Lower leg skin (tissue), 4 donors: ENCODE results near the gene TRIP11. TPM values are rescaled to one million over a fixed set of nuclear protein-coding genes. Genes with fewer than 3 reads are reported as not detected.
"Not testable (repeated sequence)": the region's sequence is repeated elsewhere in the genome, so short reads cannot be mapped to it uniquely, and the experiment has no call there.

Source experiments
- DNase-seq, 2 donors: peaks; one replicate each; pipeline ENCODE4 v3.0.0-alpha.2; 2019; ENCODE audit warnings: low spot score in 2 of 2
- H3K4me3 ChIP-seq: fragments of 200-600 bp; sonication (generic); 2 replicates; pipeline ENCODE4 v1.5.1; 2017; ENCODE audit warnings: mild to moderate bottlenecking, low read depth; ENCODE audit not compliant: poor library complexity, severe bottlenecking
- POLR2A ChIP-seq, 2 donors: fragments of 450-650 bp; IDR thresholded peaks; one replicate each; pipeline ENCODE4 v1.6.1; 2016 to 2017; ENCODE audit warnings: antibody characterized with exemption in 2 of 2, mild to moderate bottlenecking in 1 of 2, moderate library complexity in 1 of 2
- WGBS, 2 donors: methylation state at CpG; one replicate each; pipeline ENCODE4 v1.1.5; 2018; 5-methylcytosine and 5-hydroxymethylcytosine counted together
- intact Hi-C: fragments of 100-400 bp; cut with DNase I; formaldehyde crosslinking; loops from one replicate; pipeline ENCODE4 v1.15.0; 2023; ENCODE audit warnings: low total_unique reads
- total RNA-seq, 4 donors: library from RNA; depleted of rRNA; stranded (reverse); fragments of >200 nt; gene quantifications; one replicate each; pipeline ENCODE4 v1.1.0, GENCODE V29; 2016
- TF ChIP-seq, protein P1 (sequence below), 3 donors: fragments of 450-650 bp; IDR thresholded peaks; one replicate each; pipeline ENCODE4 v1.5.1; 2016; ENCODE audit warnings: antibody characterized with exemption in 3 of 3, mild to moderate bottlenecking in 3 of 3, moderate library complexity in 2 of 3

TRIP11 gene
- total RNA-seq, result 10 to 100 TPM; 18.5 to 37.0 (median 28.8) TPM

DNA sequence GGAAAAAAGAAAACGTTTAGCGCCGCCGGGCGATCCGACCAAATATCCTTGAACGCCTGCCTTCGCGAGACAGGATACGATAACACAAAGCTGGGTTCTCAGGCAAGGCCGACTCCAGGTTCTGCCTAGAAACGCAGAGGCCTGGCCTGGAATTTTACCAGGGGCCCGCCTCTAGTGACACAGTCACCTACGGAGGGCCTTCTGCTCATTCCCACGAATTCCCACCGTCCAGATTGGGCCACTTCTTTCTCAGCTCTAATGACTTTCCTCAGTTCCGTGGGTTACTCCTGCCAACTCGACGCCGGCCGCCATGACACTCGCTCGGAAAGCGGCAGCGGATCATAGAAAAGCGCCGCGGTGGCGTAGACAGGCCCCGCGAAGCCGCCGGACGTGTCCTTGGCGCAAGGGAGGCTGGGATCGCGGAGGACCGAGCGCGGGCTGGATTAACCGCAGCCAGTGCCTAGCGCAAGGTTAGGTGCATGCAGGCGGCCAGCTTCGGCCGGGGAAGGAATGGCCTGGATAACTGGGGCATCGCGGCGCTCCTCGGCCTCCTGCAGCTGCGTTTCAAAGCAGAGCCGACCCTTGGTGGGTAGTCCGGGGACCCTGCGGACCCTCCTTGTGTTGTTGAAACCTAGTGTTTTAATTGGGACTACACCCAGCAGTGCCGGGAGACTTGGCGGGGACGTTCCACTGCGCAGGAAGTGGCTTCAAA, at the start of gene TRIP11:
Gene TRIP11 (minus strand): TSS at position 341 of the 712 bp plus-strand sequence. CDS start 374 bp downstream, outside the sequence.
- intact Hi-C loops, result no loop called here
- peak in 1 of 2 donors; percentile 11 for TF ChIP-seq POLR2A (IDR thresholded peaks at IDR 0.05)
- TF ChIP-seq, protein P1, sequence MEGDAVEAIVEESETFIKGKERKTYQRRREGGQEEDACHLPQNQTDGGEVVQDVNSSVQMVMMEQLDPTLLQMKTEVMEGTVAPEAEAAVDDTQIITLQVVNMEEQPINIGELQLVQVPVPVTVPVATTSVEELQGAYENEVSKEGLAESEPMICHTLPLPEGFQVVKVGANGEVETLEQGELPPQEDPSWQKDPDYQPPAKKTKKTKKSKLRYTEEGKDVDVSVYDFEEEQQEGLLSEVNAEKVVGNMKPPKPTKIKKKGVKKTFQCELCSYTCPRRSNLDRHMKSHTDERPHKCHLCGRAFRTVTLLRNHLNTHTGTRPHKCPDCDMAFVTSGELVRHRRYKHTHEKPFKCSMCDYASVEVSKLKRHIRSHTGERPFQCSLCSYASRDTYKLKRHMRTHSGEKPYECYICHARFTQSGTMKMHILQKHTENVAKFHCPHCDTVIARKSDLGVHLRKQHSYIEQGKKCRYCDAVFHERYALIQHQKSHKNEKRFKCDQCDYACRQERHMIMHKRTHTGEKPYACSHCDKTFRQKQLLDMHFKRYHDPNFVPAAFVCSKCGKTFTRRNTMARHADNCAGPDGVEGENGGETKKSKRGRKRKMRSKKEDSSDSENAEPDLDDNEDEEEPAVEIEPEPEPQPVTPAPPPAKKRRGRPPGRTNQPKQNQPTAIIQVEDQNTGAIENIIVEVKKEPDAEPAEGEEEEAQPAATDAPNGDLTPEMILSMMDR (IDR thresholded peaks at IDR 0.05), result no peak
- DNase-seq, result peak; percentile 91 to 98
- H3K4me3 ChIP-seq, result peak within 1 kb of the TSS; percentile 85
- 1% methylated on average over 33 to 52 of the region's 57 CpGs for WGBS, 2 donors

- intact Hi-C loops, result no loop called here
- 87 to 90% methylated on average over 5 of the region's 5 CpGs for WGBS, 2 donors
- no peak for DNase-seq
- no peak overlapping the region for H3K4me3 ChIP-seq
- TF ChIP-seq, protein P1 (IDR thresholded peaks at IDR 0.05), result no peak
- TF ChIP-seq POLR2A (IDR thresholded peaks at IDR 0.05), result no peak
Measured at GRCh38 chr14:92088494-92088893, 48.6 kb upstream of the TRIP11 start.

- DNase-seq, result no peak
- TF ChIP-seq POLR2A (IDR thresholded peaks at IDR 0.05), result no peak
- TF ChIP-seq, protein P1 (IDR thresholded peaks at IDR 0.05), result no peak
- intact Hi-C loops, result no loop called here
Measured at GRCh38 chr14:92074555-92074954, 34.7 kb upstream of the TRIP11 start.

GRCh38 chr14:92058006-92058917, 18.4 kb upstream of the TRIP11 start:
- intact Hi-C loops, result no loop called here
- TF ChIP-seq POLR2A (IDR thresholded peaks at IDR 0.05), result no peak
- TF ChIP-seq, protein P1 (IDR thresholded peaks at IDR 0.05), result no peak
- H3K4me3 ChIP-seq, result no peak overlapping the region
- WGBS, 2 donors, result 81 to 83% methylated on average over 9 of the region's 9 CpGs
- no peak for DNase-seq

More at GRCh38 chr14:92074555-92074954, 34.7 kb upstream of the TRIP11 start:
- H3K4me3 ChIP-seq, result no peak overlapping the region

DNA sequence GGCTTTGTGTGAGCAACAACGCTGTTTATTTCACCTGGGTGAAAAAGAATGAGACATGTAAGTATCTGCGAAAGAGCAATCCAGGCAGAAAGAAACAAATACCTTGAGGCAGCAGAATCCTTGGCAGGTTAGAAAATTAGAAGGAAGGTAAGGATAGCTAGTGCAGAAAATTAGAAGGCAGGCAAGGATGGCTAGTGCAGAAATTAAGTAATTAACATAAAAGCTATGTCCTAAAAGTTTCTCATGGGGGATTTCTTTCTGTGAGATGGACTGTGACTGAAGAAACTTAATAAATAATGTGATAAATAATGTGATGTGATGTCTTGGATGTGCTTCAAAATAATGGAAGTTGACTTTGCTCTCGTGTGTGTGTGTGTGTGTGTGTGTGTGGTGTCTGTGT, 9.9 kb upstream of the TRIP11 start:
- TF ChIP-seq POLR2A (IDR thresholded peaks at IDR 0.05), result no peak
- TF ChIP-seq, protein P1 (IDR thresholded peaks at IDR 0.05), result no peak
- H3K4me3 ChIP-seq, result no peak overlapping the region
- intact Hi-C loops, result no loop called here
- DNase-seq, result no peak
- 85 to 97% methylated on average over 3 of the region's 3 CpGs for WGBS, 2 donors

GRCh38 chr14:92049221-92049620, 9.4 kb upstream of the TRIP11 start:
- DNase-seq, intact Hi-C loops, H3K4me3 ChIP-seq: not testable (repeated sequence)
- WGBS, 2 donors, result 96 to 98% methylated on average over 12 of the region's 12 CpGs

- H3K4me3 ChIP-seq, DNase-seq, intact Hi-C loops: not testable (repeated sequence)
- 97 to 100% methylated on average over 7 of the region's 7 CpGs for WGBS, 2 donors
Measured at GRCh38 chr14:92045904-92046303, 6.0 kb upstream of the TRIP11 start.

DNA sequence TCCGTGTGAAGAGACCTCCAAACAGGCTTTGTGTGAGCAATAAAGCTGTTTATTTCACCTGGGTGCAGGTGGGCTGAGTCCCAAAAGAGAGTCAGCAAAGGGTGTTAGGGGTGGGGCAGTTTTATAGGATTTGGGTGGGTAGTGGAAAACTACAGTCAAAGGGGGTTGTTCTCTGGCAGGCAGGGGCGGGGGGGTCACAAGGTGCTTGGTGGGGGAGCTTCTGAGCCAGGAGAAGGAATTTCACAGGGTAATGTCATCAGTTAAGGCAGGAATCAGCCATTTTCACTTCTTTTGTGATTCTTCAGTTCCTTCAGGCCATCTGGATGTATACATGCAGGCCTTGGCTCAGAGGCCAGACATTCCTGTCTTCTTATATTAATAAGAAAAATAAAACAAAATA, 1.9 kb upstream of the TRIP11 start:
- H3K4me3 ChIP-seq, intact Hi-C loops, DNase-seq: not testable (repeated sequence)
- 88 to 93% methylated on average over 2 of the region's 2 CpGs for WGBS, 2 donors
